Measurements from ENCODE around the gene SLC2A13. TPM values are rescaled to one million over a fixed set of nuclear protein-coding genes. Genes with fewer than 3 reads are reported as not detected.

SLC2A13 gene
- total RNA-seq, 1 experiment from 2014 or later, result 7.0 TPM

- no peak overlapping the region for H4K91ac ChIP-seq (ENCODE audit: insufficient read length, low read depth, low read length)
- no peak overlapping the region for H3K4ac ChIP-seq (ENCODE audit: low read depth, low read length)
- no peak overlapping the region for H2AK5ac ChIP-seq (ENCODE audit: insufficient read length, low read length)
- H3K79me2 ChIP-seq (ENCODE audit: insufficient read depth, low read length), result no peaks in the 10 kb centered on the region
- no peak overlapping the region for H2BK5ac ChIP-seq (ENCODE audit: insufficient read length, low read length)
- no peak overlapping the region for H3K27ac ChIP-seq (ENCODE audit: insufficient read length, low read depth, low read length)
- no peak overlapping the region for H2BK20ac ChIP-seq (ENCODE audit: low read depth, low read length, poor library complexity, severe bottlenecking)
- Mint-ChIP-seq H3K36me3 (ENCODE audit: insufficient read depth in 1 of 3, low read depth in 3 of 3) (no peaks in the 10 kb centered on the region; a peak in 1 of 7 replicates), H3K27me3 (ENCODE audit: low read depth) (no peaks in the 10 kb centered on the region), H3K4me1 (peaks cover 10 to 16% of the 10 kb centered on the region in 2 experiments), H3K4me3 (no peak overlapping the region), H3K27ac (peak overlapping the region in 1 of 3 experiments; percentile 6; a peak in 2 of 7 replicates), H3K9me3 (no peaks in the 10 kb centered on the region)
- H3K14ac ChIP-seq (ENCODE audit: insufficient read depth, low read length), result no peak overlapping the region
- H3K27me3 ChIP-seq (ENCODE audit: insufficient read depth, low read length), result no peaks in the 10 kb centered on the region
- H2BK12ac ChIP-seq (ENCODE audit: insufficient read length, low read depth, low read length), result no peak overlapping the region
- H3K23ac ChIP-seq (ENCODE audit: insufficient read length, low read depth, low read length), result no peak overlapping the region
- H3T11ph ChIP-seq (ENCODE audit: low read length), result no peak overlapping the region
- H3K9me3 ChIP-seq (ENCODE audit: control insufficient read depth, low read depth, low read length), result no peaks in the 10 kb centered on the region
- DNase-seq, result no peak
- no peaks in the 10 kb centered on the region for H4K20me1 ChIP-seq (ENCODE audit: control insufficient read depth, insufficient read depth, insufficient read length)
- no peak overlapping the region for H4K5ac ChIP-seq (ENCODE audit: insufficient read length, low read depth, low read length)
- H2BK15ac ChIP-seq (ENCODE audit: low read depth, low read length), result no peak overlapping the region
- no CpG with 5 or more reads among the region's 2 CpGs for WGBS (ENCODE audit: extremely low coverage, insufficient read length, low lambda C conversion rate)
- no peak overlapping the region for H3K18ac ChIP-seq (ENCODE audit: insufficient read length, low read depth, low read length)
- no peak overlapping the region for H2BK120ac ChIP-seq (ENCODE audit: low read depth, low read length, poor library complexity, severe bottlenecking)
- TF ChIP-seq, protein P1, sequence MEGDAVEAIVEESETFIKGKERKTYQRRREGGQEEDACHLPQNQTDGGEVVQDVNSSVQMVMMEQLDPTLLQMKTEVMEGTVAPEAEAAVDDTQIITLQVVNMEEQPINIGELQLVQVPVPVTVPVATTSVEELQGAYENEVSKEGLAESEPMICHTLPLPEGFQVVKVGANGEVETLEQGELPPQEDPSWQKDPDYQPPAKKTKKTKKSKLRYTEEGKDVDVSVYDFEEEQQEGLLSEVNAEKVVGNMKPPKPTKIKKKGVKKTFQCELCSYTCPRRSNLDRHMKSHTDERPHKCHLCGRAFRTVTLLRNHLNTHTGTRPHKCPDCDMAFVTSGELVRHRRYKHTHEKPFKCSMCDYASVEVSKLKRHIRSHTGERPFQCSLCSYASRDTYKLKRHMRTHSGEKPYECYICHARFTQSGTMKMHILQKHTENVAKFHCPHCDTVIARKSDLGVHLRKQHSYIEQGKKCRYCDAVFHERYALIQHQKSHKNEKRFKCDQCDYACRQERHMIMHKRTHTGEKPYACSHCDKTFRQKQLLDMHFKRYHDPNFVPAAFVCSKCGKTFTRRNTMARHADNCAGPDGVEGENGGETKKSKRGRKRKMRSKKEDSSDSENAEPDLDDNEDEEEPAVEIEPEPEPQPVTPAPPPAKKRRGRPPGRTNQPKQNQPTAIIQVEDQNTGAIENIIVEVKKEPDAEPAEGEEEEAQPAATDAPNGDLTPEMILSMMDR (conservative IDR thresholded peaks at IDR 0.05), result no peak
- H3K79me1 ChIP-seq (ENCODE audit: insufficient read depth, low read depth, low read length, poor library complexity, severe bottlenecking), result no peaks in the 10 kb centered on the region
- no peaks in the 10 kb centered on the region for H3K23me2 ChIP-seq (ENCODE audit: insufficient read length, low read depth, low read length, poor library complexity, severe bottlenecking)
- no peak overlapping the region for H3K9ac ChIP-seq (ENCODE audit: extremely low read depth, insufficient read length, low read length)
- H3K4me1 ChIP-seq (ENCODE audit: insufficient read depth, low read length), result no peaks in the 10 kb centered on the region
- no peak overlapping the region for H3K4me2 ChIP-seq (ENCODE audit: insufficient read depth, insufficient read length, low read length)
- H3K56ac ChIP-seq (ENCODE audit: insufficient read length, low read depth, low read length), result no peak overlapping the region
- H2AFZ ChIP-seq (ENCODE audit: low read length), result no peak overlapping the region
- H4K8ac ChIP-seq (replicated peaks; ENCODE audit: insufficient read length, low read depth, low read length), result no peak overlapping the region
Observed at GRCh38 chr12:39956725-39957124, 149.2 kb downstream of the SLC2A13 start.
